ENCODE data around the gene ZDHHC17. TPM values are rescaled to one million over a fixed set of nuclear protein-coding genes. Genes with fewer than 3 reads are reported as not detected.

The ZDHHC17 gene
- 35.3 and 42.4 TPM in 2 replicates for total RNA-seq (2014; rRNA removed)
- Bru-seq, nascent RNA: percentile 91 among the genes with signal in this experiment
- percentile 81 among the genes with signal in this experiment for BruChase-seq, experiment 1, labeled RNA remaining after a 6-hour chase
- BruChase-seq, experiment 2, labeled RNA remaining after a 2-hour chase: percentile 89 among the genes with signal in this experiment
- long read RNA-seq, full-length matches to known transcripts: 15 of 35 reads
- long read RNA-seq, partial matches to known transcripts: 5 of 35 reads
- long read RNA-seq, other reads (novel, unspliced or antisense): 15 of 35 reads

DNA sequence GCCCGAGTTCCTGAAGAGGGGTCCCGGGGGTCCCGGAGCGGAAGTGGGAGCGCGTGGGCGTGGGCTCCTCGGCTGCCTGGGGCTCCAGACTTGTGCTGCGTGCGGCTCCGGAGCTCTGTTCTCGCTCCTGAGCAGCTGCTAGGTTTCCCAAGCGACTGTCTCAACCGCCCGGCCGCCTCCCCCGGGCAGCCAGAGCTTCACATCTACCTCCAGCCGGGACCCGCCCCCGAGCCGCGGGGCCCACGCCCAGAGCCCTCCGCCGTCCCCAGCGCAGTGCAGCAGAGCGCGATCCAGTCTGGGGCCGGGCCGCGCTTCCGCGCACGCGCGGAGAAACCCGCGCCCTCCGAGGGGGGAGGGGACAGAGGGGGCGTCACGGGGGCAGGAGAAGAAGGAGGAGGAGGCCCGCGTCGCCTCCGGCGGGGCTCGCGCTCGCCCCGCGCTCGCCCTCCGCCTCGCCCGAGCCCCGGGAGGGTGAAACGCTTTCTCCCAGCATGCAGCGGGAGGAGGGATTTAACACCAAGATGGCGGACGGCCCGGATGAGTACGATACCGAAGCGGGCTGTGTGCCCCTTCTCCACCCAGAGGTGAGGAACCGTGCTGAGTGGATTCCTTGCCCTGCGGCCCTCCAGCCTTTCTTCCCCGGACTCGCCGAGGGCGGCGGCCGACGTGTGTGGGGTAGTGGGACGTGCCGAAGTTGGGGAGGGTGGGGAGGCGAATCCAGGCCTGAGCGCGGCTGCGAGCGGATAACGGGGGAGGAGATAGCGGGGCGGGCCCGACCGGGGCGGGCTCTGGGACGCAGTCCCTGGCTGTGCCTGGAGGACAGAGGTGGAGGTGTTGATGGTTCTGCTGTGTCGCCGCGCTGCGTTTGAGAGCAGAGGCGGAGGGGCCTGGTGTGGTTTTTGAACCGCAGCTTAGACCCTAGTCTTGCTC lies at the start of gene ZDHHC17:
Gene ZDHHC17, plus strand, starts transcription at position 370 of the 930 bp plus-strand sequence. Its CDS starts 122 bp downstream, at position 492.
- H3K27ac ChIP-seq (ENCODE audit: low read length): peak within 1 kb of the TSS; percentile 86
- DNase-seq (peak; percentile 94), ATAC-seq (peak; percentile 90)
- no peaks in the 10 kb centered on the region for H3K9me3 ChIP-seq (ENCODE audit: low read length)
- no peaks in the 10 kb centered on the region for H3K27me3 ChIP-seq (ENCODE audit: low read length)
- H3K36me3 ChIP-seq (ENCODE audit: low read depth, low read length): no peaks in the 10 kb centered on the region
- peak within 1 kb of the TSS; percentile 92 for H3K4me2 ChIP-seq (ENCODE audit: low read length)
- POLR2A ChIA-PET (ENCODE audit: unreplicated experiment): interaction anchor here (0.6 to 0.7 kb wide), 3 partner anchors 23 to 1252 kb away, joined by 3 to 5 read pairs (median 4); partner anchors contain the start of gene KRR1
- H3F3A ChIP-seq (ENCODE audit: low read length, unreplicated experiment): no peaks in the 10 kb centered on the region
- no TSS peak for BruUV-seq (replicated peaks)
- H3K9ac ChIP-seq (ENCODE audit: low read length): peak within 1 kb of the TSS; percentile 96
- H3K4me3 ChIP-seq (ENCODE audit: low read length): peak within 1 kb of the TSS; percentile 100
- peak within 1 kb of the TSS; percentile 100 for H2AFZ ChIP-seq (ENCODE audit: low read length)
- no peaks in the 10 kb centered on the region for H3K9me2 ChIP-seq (replicated peaks; ENCODE audit: low read length)
- H3K4me1 ChIP-seq (ENCODE audit: insufficient read depth, low read length): peaks cover 15% of the 10 kb centered on the region; the same call in 1 of the 2 replicates
- H3K79me2 ChIP-seq (ENCODE audit: low read length): peaks cover 54% of the 10 kb centered on the region
- intact Hi-C loops (cut with micrococcal nuclease): loop anchor here (1.0 to 2.0 kb wide), 2 partner anchors 21 to 127 kb away; no protein-coding TSS in a partner anchor
- H4K20me1 ChIP-seq (ENCODE audit: low read length): no peaks in the 10 kb centered on the region
- TF ChIP-seq, protein P1, sequence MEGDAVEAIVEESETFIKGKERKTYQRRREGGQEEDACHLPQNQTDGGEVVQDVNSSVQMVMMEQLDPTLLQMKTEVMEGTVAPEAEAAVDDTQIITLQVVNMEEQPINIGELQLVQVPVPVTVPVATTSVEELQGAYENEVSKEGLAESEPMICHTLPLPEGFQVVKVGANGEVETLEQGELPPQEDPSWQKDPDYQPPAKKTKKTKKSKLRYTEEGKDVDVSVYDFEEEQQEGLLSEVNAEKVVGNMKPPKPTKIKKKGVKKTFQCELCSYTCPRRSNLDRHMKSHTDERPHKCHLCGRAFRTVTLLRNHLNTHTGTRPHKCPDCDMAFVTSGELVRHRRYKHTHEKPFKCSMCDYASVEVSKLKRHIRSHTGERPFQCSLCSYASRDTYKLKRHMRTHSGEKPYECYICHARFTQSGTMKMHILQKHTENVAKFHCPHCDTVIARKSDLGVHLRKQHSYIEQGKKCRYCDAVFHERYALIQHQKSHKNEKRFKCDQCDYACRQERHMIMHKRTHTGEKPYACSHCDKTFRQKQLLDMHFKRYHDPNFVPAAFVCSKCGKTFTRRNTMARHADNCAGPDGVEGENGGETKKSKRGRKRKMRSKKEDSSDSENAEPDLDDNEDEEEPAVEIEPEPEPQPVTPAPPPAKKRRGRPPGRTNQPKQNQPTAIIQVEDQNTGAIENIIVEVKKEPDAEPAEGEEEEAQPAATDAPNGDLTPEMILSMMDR (conservative IDR thresholded peaks at IDR 0.05; ENCODE audit: low read depth, low read length): no peak
- peak; percentile 93 for TF ChIP-seq EZH2phosphoT487 (IDR thresholded peaks at IDR 0.05; ENCODE audit: borderline replicate concordance, low read length)
- TF ChIP-seq EZH2 (IDR thresholded peaks at IDR 0.05; ENCODE audit: low read length, unreplicated experiment): no peak
- CTCF ChIA-PET: interaction anchor here (1.1 kb wide), 1 partner anchor 133 kb away, joined by 5 read pairs; no protein-coding TSS in a partner anchor

- BruUV-seq (replicated peaks): no TSS peak
- H3K4me3 ChIP-seq (ENCODE audit: low read length): no peak overlapping the region
- TF ChIP-seq EZH2phosphoT487 (IDR thresholded peaks at IDR 0.05; ENCODE audit: borderline replicate concordance, low read length) (no peak), EZH2 (IDR thresholded peaks at IDR 0.05; ENCODE audit: low read length, unreplicated experiment) (no peak)
- TF ChIP-seq, protein P1 (conservative IDR thresholded peaks at IDR 0.05; ENCODE audit: low read depth, low read length): no peak
- H3K9me2 ChIP-seq (replicated peaks; ENCODE audit: low read length): no peaks in the 10 kb centered on the region
- H3K4me1 ChIP-seq (ENCODE audit: insufficient read depth, low read length): peaks cover under 1% of the 10 kb centered on the region; the same call in 1 of the 2 replicates
- H3F3A ChIP-seq (ENCODE audit: low read length, unreplicated experiment): no peaks in the 10 kb centered on the region
- H3K27me3 ChIP-seq (ENCODE audit: low read length): no peaks in the 10 kb centered on the region
- intact Hi-C loops (cut with micrococcal nuclease): no loop called here
- ChIA-PET POLR2A (ENCODE audit: unreplicated experiment) (interaction anchor here (0.6 kb wide), 1 partner anchor 12 kb away, joined by 3 read pairs; no protein-coding TSS in a partner anchor), CTCF (no interaction called here)
- H3K36me3 ChIP-seq (ENCODE audit: low read depth, low read length): no peaks in the 10 kb centered on the region
- H3K4me2 ChIP-seq (ENCODE audit: low read length): no peak overlapping the region
- H3K79me2 ChIP-seq (ENCODE audit: low read length): no peaks in the 10 kb centered on the region
- H4K20me1 ChIP-seq (ENCODE audit: low read length): no peaks in the 10 kb centered on the region
- H3K9me3 ChIP-seq (ENCODE audit: low read length): no peaks in the 10 kb centered on the region
- H3K9ac ChIP-seq (ENCODE audit: low read length): no peak overlapping the region
- DNase-seq: no peak
- ATAC-seq: no peak
- H3K27ac ChIP-seq (ENCODE audit: low read length): no peak overlapping the region
- no peak overlapping the region for H2AFZ ChIP-seq (ENCODE audit: low read length)
Observed at GRCh38 chr12:76714415-76714814, 49.5 kb upstream of the ZDHHC17 start.

Data from PC-3 (cell line).